ENCODE data around the gene CALN1. TPM values are rescaled to one million over a fixed set of nuclear protein-coding genes. Genes with fewer than 3 reads are reported as not detected.
"Not testable (repeated sequence)": the region's sequence is repeated elsewhere in the genome, so short reads cannot be mapped to it uniquely, and the experiment has no call there.

The CALN1 gene
- total RNA-seq, 4 donors from 2014 or later, result under 0.01 to 0.33 (median 0.10) TPM; not detected in 1

GRCh38 chr7:71746006-71746405, 666.1 kb downstream of the CALN1 start:
- Histone ChIP-seq H3K27ac (no peak overlapping the region), H3K9me3 (no peaks in the 10 kb centered on the region), H3K4me1 (no peaks in the 10 kb centered on the region), H3K36me3 (no peaks in the 10 kb centered on the region), H3K4me3 (replicated peaks in 1 of 3) (no peak overlapping the region), H3K27me3 (no peaks in the 10 kb centered on the region)
- intact Hi-C loops (cut with DNase I), result no loop called here
- 89 to 93% methylated on average over 5 of the region's 5 CpGs for WGBS, 2 donors
- DNase-seq, result no peak
- TF ChIP-seq POLR2A (IDR thresholded peaks at IDR 0.05) (no peak), CTCF (IDR thresholded peaks at IDR 0.05) (no peak)

GRCh38 chr7:71740174-71740560, 672.0 kb downstream of the CALN1 start:
- Histone ChIP-seq H3K27me3 (no peaks in the 10 kb centered on the region), H3K9me3 (no peaks in the 10 kb centered on the region), H3K36me3 (no peaks in the 10 kb centered on the region), H3K27ac (peak overlapping the region in 1 of 3 donors; percentile 59), H3K4me1 (peaks cover 0 to 3% of the 10 kb centered on the region in 2 donors), H3K4me3 (replicated peaks in 1 of 3) (no peak overlapping the region)
- no peak for TF ChIP-seq POLR2A (IDR thresholded peaks at IDR 0.05)
- no peak for TF ChIP-seq CTCF (IDR thresholded peaks at IDR 0.05)
- intact Hi-C loops (cut with DNase I), result no loop called here
- 40% methylated on average over 5 of the region's 5 CpGs for WGBS, 2 donors
- DNase-seq, result peak; percentile 50 to 62

GRCh38 chr7:71739520-71740173, 672.5 kb downstream of the CALN1 start:
- TF ChIP-seq POLR2A (IDR thresholded peaks at IDR 0.05) (no peak), CTCF (IDR thresholded peaks at IDR 0.05) (no peak)
- peak overlapping the region in 1 of 3 donors; percentile 59 for H3K27ac ChIP-seq
- peaks cover 0 to 3% of the 10 kb centered on the region in 2 donors for H3K4me1 ChIP-seq
- 60 to 63% methylated on average over 10 of the region's 10 CpGs for WGBS, 2 donors
- no peaks in the 10 kb centered on the region for H3K36me3 ChIP-seq
- no peaks in the 10 kb centered on the region for H3K27me3 ChIP-seq
- H3K4me3 ChIP-seq (replicated peaks in 1 of 3), result no peak overlapping the region
- intact Hi-C loops (cut with DNase I), result no loop called here
- no peak for DNase-seq
- no peaks in the 10 kb centered on the region for H3K9me3 ChIP-seq

GRCh38 chr7:71737931-71738540, 674.1 kb downstream of the CALN1 start:
- intact Hi-C loops (cut with DNase I); DNase-seq: not testable (repeated sequence)
- 77 to 93% methylated on average over 5 to 21 of the region's 42 CpGs for WGBS, 2 donors

GRCh38 chr7:71735961-71736556, 676.1 kb downstream of the CALN1 start:
- peaks cover 3 to 5% of the 10 kb centered on the region in 2 donors for H3K4me1 ChIP-seq
- DNase-seq, result peak; percentile 77 to 79
- intact Hi-C loops (cut with DNase I), result no loop called here
- no peaks in the 10 kb centered on the region for H3K27me3 ChIP-seq
- H3K36me3 ChIP-seq, result no peaks in the 10 kb centered on the region
- H3K9me3 ChIP-seq, result no peaks in the 10 kb centered on the region
- 30 to 38% methylated on average over 7 of the region's 7 CpGs for WGBS, 2 donors
- no peak overlapping the region for H3K27ac ChIP-seq
- H3K4me3 ChIP-seq (replicated peaks in 1 of 3), result no peak overlapping the region
- no peak for TF ChIP-seq POLR2A (IDR thresholded peaks at IDR 0.05)
- TF ChIP-seq CTCF (IDR thresholded peaks at IDR 0.05), result peak; percentile 51 to 90 (median 79)

More at GRCh38 chr7:71737931-71738540, 674.1 kb downstream of the CALN1 start:
- not testable (repeated sequence) for H3K9me3 ChIP-seq; H3K36me3 ChIP-seq; H3K27ac ChIP-seq; H3K4me3 ChIP-seq (replicated peaks in 1 of 3); H3K27me3 ChIP-seq; H3K4me1 ChIP-seq
